Chondrocyte (in vitro differentiated cells): Measurements from ENCODE around the gene RFC5. TPM values are rescaled to one million over a fixed set of nuclear protein-coding genes. Genes with fewer than 3 reads are reported as not detected.

ENCODE experiments used
- DNase-seq: peaks from one replicate; pipeline ENCODE4 v3.0.0; 2021; ENCODE audit warnings: mixed read lengths, low spot score
- H3K27ac Mint-ChIP-seq: one replicate; pipeline ENCODE4 v1.8.0; 2021; ENCODE audit warnings: mild to moderate bottlenecking, moderate library complexity, mixed read lengths; ENCODE audit not compliant: unreplicated experiment
- H3K27me3 Mint-ChIP-seq: 2 replicates; pipeline ENCODE4 v1.8.0; 2021; ENCODE audit warnings: low read depth, mixed read lengths
- H3K36me3 Mint-ChIP-seq: 2 replicates; pipeline ENCODE4 v1.8.0; 2021; ENCODE audit warnings: low read depth, mixed read lengths
- H3K4me1 Mint-ChIP-seq: 2 replicates; pipeline ENCODE4 v1.8.0; 2021; ENCODE audit warnings: low read depth, mild to moderate bottlenecking, mixed read lengths
- H3K4me3 Mint-ChIP-seq: one replicate; pipeline ENCODE4 v1.8.0; 2021; ENCODE audit warnings: mild to moderate bottlenecking, moderate library complexity, mixed read lengths; ENCODE audit not compliant: unreplicated experiment
- H3K9me3 Mint-ChIP-seq: 2 replicates; pipeline ENCODE4 v1.8.0; 2021; ENCODE audit warnings: low read depth, mixed read lengths
- total RNA-seq: library from RNA; stranded (reverse); gene quantifications from 3 replicates; pipeline ENCODE4 v1.2.1, GENCODE V29; 2021
- TF ChIP-seq, protein P1 (sequence below): fragments of 200-600 bp; sonication (generic); IDR thresholded peaks from 2 replicates; pipeline ENCODE4 v1.5.0; 2021; ENCODE audit warnings: antibody characterized with exemption, mild to moderate bottlenecking, moderate library complexity

RFC5 gene
- total RNA-seq, 1 donor from 2014 or later, result 6.3 TPM

DNA sequence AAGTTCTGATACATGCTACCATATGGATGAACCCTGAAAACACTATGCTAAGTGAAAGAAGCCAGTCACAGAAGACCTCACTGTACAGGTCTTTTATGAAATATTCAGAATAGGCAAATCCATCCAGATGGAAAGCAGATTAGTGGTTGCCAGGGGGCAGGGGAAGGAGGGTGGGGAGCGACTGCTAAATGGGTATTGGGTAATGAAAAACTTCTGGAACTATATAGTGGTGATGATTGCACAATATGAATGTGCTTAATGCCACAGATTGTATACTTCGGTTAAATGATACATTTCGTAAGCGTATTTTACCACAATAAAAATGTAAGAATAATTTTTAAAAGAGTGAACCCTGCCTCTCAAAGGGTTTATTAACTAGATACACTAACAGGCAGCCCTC is 35.9 kb upstream of the RFC5 start:
- H3K27me3 Mint-ChIP-seq, result peaks cover 16% of the 10 kb centered on the region
- TF ChIP-seq, protein P1, sequence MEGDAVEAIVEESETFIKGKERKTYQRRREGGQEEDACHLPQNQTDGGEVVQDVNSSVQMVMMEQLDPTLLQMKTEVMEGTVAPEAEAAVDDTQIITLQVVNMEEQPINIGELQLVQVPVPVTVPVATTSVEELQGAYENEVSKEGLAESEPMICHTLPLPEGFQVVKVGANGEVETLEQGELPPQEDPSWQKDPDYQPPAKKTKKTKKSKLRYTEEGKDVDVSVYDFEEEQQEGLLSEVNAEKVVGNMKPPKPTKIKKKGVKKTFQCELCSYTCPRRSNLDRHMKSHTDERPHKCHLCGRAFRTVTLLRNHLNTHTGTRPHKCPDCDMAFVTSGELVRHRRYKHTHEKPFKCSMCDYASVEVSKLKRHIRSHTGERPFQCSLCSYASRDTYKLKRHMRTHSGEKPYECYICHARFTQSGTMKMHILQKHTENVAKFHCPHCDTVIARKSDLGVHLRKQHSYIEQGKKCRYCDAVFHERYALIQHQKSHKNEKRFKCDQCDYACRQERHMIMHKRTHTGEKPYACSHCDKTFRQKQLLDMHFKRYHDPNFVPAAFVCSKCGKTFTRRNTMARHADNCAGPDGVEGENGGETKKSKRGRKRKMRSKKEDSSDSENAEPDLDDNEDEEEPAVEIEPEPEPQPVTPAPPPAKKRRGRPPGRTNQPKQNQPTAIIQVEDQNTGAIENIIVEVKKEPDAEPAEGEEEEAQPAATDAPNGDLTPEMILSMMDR, result no peak
- no peaks in the 10 kb centered on the region for H3K36me3 Mint-ChIP-seq
- no peak overlapping the region for H3K4me3 Mint-ChIP-seq
- DNase-seq, result no peak
- no peak overlapping the region for H3K27ac Mint-ChIP-seq
- H3K4me1 Mint-ChIP-seq, result no peaks in the 10 kb centered on the region
- H3K9me3 Mint-ChIP-seq, result no peaks in the 10 kb centered on the region

DNA sequence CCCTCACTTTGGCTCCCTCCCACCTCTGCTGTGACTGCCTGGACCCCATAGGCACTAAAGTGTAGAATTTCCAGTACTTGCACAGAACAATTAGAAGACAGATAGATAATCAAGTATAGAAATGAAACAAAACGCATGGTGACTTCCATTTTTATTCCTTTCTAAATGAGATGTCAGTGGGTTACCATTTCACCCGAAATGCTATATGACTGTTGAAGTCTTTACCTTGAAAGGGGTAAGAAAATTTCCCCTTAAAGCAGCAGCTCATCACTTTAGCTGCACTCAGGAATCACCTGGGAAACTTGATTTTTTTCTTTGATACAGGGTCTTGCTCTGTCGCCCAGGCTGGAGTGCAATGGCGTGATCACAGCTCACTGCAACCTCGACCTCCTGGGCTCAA is 35.2 kb upstream of the RFC5 start:
- H3K9me3 Mint-ChIP-seq, result no peaks in the 10 kb centered on the region
- no peak overlapping the region for H3K27ac Mint-ChIP-seq

DNA sequence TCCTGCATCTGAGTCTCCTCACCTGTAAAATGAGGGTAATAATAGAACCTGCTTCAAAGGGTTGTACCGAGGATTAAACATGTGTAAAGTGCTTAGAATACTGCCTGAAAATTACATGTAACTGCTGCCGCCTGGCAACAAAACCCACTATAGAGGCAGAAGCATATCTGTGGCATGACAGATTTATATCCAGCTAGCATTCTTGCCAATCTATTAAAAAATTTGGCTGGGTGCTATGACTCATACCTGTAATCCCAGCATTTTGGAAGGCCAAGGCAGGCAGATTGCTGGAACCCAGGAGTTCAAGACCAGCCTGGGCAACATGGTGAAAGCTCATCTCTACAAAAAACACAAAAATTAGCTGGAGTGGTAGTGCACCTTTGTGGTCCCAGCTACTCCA is 31.3 kb upstream of the RFC5 start:
- Mint-ChIP-seq H3K9me3 (peaks cover 3% of the 10 kb centered on the region), H3K4me1 (peaks cover 3% of the 10 kb centered on the region), H3K36me3 (no peaks in the 10 kb centered on the region), H3K4me3 (no peak overlapping the region), H3K27me3 (peaks cover 9% of the 10 kb centered on the region), H3K27ac (no peak overlapping the region)
- TF ChIP-seq, protein P1, result no peak
- DNase-seq, result no peak

More for the DNA sequence above, 35.2 kb upstream of the RFC5 start:
- peaks cover 16% of the 10 kb centered on the region for H3K27me3 Mint-ChIP-seq
- no peaks in the 10 kb centered on the region for H3K4me1 Mint-ChIP-seq
- H3K36me3 Mint-ChIP-seq, result no peaks in the 10 kb centered on the region
- DNase-seq, result no peak
- TF ChIP-seq, protein P1, result no peak
- no peak overlapping the region for H3K4me3 Mint-ChIP-seq

DNA sequence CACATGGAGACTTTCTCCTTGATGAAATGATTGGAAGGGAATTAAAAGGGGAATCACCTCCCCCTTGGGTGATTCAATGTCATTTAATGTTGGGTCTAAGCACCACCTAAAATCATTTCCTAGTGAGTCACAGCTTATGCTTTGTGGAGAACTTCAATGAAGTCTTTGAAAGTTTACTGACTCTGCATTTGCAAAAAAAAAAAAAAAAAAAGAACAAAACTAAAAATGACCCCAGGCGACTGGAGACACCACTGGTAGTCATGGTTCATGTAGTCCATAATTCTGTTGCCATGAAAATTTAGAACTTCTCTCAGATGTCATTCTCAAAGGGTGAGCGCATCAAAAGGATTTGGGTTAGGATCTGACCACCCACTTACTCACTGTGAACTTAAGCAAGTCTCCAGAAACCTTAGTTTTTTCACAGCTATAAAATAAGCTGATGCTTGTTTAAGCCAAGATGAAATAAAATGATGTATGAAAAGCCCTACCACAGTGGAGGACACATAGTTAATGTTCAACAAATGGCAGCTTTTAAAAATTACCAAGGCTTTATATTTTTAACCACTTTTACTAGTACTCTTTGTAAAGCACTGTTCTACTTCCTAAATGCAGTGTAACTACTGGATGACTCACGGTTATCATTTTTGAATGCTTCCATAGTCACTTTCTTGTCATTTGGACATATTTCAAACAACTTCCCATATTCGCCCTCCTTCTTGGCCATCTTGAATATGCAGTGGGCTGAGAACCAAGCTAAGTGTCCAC is 29.6 kb upstream of the RFC5 start:
- Mint-ChIP-seq H3K36me3 (no peaks in the 10 kb centered on the region), H3K4me3 (no peak overlapping the region), H3K4me1 (peaks cover 3% of the 10 kb centered on the region), H3K9me3 (peaks cover 3% of the 10 kb centered on the region), H3K27me3 (peaks cover 15% of the 10 kb centered on the region), H3K27ac (no peak overlapping the region)
- DNase-seq, result no peak
- TF ChIP-seq, protein P1, result no peak

DNA sequence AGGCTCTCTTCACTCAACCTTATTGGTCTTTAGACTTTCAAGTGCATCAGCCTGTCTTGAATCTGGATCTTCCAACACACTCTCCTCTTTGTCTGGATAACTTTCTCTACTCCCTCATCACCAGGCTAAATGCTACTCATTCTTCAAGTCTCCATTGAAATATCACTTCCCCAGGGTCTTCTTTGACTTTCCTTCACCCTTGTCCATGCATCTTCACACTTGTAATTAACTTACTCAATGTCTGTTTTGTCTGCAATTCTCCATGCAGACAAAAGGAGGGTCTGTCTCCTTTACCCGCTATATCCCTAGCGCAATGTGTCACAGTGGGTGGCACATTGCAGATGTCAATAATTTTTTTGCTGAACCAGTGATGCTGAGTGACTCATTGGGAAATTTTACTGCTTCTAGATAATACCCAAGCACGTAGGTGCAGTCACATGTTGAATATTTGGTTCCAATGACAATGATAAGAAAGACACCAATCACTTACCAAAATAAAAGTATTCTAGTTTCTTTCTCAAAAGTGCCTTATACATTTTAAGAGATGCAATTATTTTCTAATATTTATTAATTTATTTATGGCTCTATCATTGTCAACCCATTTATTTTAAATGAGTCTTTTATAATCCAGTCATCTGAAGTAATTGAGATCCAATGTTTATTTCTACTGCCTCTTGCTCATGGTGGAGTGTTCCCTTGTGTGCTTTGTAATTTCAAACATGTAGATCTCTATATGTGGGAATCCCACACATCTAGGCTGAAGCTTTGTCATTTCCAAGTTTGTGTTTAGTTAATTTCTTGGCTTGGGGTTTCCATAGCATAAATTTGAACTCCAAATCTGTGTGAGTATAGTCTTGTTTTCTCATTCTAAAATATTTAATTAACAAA is 21.7 kb upstream of the RFC5 start:
- Mint-ChIP-seq H3K27ac (no peak overlapping the region), H3K27me3 (peaks cover 12% of the 10 kb centered on the region), H3K4me1 (no peaks in the 10 kb centered on the region), H3K9me3 (peaks cover 5% of the 10 kb centered on the region), H3K36me3 (no peaks in the 10 kb centered on the region), H3K4me3 (no peak overlapping the region)
- TF ChIP-seq, protein P1, result no peak
- no peak for DNase-seq
